Fibroblast of the aortic adventitia (primary cell): ENCODE results near the gene ST7. TPM values are rescaled to one million over a fixed set of nuclear protein-coding genes. Genes with fewer than 3 reads are reported as not detected.
"Not testable (repeated sequence)": the region's sequence is repeated elsewhere in the genome, so short reads cannot be mapped to it uniquely, and the experiment has no call there.

Experiments used
- DNase-seq: peaks from one replicate; pipeline ENCODE4 v3.0.0-alpha.2; 2010; ENCODE audit warnings: low read depth
- H3K4me3 ChIP-seq: 2 replicates; pipeline ENCODE4 v1.5.1; 2011; ENCODE audit warnings: low read depth, mild to moderate bottlenecking, control low read depth, low read length, moderate library complexity
- total RNA-seq: library from RNA; depleted of rRNA; stranded (reverse); fragments of >200 nt; gene quantifications from 2 replicates; pipeline ENCODE4 v1.2.3, GENCODE V29; 2012; ENCODE audit warnings: low replicate concordance
- TF ChIP-seq, protein P1 (sequence below): IDR thresholded peaks from 2 replicates; pipeline ENCODE4 v1.5.1; 2011; ENCODE audit warnings: mild to moderate bottlenecking, low read length, control low read depth, inconsistent platforms; ENCODE audit not compliant: insufficient read depth

ST7 gene
- total RNA-seq, 1 donor, result 22.7 TPM

DNA sequence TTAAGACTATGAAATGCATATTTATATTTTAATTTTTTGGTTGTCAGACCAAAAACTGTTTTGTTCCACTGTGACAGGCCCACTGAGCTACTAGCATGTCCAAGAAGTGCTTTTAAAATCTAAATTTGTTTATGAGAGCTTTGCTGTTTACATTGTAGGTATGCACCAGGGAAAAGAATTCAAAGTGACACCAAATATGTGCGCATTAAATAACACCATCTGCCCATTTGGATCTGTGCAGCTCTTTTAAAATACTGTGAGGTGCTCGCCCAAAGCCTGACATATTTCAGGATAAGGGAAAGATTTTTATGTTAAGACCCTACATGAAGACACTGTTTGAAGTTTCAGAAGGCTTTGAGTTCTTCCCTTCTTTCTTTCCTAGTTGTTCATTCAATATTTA, 162.9 kb downstream of the ST7 start:
- no peak for DNase-seq
- H3K4me3 ChIP-seq, result no peak overlapping the region
- TF ChIP-seq, protein P1, sequence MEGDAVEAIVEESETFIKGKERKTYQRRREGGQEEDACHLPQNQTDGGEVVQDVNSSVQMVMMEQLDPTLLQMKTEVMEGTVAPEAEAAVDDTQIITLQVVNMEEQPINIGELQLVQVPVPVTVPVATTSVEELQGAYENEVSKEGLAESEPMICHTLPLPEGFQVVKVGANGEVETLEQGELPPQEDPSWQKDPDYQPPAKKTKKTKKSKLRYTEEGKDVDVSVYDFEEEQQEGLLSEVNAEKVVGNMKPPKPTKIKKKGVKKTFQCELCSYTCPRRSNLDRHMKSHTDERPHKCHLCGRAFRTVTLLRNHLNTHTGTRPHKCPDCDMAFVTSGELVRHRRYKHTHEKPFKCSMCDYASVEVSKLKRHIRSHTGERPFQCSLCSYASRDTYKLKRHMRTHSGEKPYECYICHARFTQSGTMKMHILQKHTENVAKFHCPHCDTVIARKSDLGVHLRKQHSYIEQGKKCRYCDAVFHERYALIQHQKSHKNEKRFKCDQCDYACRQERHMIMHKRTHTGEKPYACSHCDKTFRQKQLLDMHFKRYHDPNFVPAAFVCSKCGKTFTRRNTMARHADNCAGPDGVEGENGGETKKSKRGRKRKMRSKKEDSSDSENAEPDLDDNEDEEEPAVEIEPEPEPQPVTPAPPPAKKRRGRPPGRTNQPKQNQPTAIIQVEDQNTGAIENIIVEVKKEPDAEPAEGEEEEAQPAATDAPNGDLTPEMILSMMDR, result no peak

DNA sequence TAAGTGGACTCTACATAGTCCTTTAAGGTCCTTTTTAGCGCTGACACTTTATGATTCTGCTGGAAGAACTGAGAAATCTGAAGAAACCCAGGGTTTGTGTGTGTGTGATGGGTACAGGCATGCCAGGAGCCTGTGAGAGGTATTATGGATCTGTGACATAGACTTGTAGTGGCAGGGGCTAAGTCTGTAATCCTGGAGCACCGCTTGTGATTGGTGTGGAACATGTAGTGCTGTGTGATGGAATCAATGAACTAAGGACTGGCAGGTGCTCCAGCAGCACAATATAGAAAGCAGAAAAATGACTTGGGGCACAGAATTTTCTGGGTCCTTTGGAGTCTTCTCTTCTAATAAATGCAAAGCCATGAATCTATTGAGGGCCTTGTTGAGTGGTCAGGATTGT, 163.9 kb downstream of the ST7 start:
- TF ChIP-seq, protein P1, result no peak
- H3K4me3 ChIP-seq, result no peak overlapping the region
- DNase-seq, result no peak

DNA sequence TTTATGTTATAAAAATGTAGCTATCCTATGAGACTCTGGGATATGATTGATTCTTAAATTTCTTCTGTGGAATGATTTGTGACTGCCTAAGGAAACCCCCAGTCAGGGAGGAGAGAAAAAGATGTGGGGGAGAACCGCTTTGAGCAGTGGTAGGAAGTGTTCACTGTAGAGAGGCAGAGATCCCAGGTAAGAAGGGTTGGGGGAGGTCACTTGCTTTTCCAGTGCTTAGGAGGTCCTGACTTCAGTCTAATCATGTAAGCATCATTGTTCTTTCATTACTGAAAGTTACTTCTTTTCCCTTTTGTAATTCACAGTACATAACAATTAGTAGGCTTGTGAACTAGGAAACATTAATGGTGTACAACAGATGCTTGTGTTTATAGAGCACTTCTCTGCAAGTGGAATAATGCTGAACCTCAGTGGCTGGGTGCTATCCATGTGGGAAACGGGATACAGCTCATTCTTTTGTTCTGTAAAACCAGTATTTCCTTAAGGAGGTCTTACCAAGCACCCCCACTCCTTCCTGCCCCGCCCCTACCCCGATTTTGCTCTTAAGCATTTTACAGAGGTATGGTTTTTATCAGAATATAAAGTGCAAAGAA, 165.4 kb downstream of the ST7 start:
- no peak for DNase-seq
- TF ChIP-seq, protein P1, result no peak
- H3K4me3 ChIP-seq, result no peak overlapping the region

DNA sequence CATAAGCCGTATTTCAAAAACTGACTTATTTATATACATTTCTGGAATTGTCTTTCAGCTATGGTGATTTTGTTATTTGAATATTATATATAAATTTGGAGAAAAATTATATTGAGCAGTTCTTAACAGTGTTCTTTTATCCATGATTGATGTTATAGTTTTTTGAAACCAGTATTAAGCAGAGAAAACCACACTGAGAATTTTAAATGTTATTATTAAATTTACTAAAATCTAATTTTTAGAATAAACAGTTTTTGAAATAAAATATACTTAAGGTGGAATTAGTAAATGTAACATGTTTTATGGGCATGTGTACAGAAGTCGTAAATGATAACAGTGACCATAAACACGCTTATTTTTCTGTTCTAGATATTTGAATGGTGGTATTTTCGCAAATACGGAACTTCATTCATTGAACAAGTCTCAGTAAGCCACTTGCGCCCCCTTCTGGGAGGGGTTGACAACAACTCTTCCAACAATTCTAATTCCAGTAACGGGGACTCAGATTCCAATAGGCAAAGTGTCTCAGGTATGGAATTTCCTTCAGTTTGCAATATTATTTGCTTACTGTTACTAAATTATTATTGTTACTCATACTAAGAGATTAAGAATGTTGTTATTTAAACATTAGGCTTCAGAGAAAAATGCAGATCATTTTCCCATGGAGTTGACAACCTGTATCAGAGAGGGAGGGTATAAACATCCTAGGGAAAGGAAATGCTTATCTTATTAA, 166.1 kb downstream of the ST7 start:
- TF ChIP-seq, protein P1, result peak; percentile 84
- peak; percentile 86 for DNase-seq

DNA sequence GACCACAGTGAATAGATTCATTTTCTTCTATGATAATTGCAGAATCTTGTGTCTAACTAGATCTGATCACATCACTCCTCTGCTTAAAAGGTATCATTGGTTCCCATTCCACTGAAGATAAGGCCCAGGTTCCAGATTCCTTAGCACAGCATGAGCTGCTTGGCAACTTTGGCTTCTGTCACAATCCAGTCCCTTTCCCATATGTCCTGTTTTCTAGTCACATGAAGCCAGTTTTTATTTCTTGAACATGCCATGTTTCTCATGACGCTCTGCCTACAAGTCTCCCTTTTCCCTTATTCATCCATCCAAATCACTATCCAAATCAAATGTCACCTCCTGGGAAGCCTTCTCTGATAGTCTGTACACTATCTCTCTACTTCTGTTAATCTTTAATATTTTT, 167.0 kb downstream of the ST7 start:
- not testable (repeated sequence) for DNase-seq, H3K4me3 ChIP-seq

More for the DNA sequence above, 166.1 kb downstream of the ST7 start:
- H3K4me3 ChIP-seq, result no peak overlapping the region

DNA sequence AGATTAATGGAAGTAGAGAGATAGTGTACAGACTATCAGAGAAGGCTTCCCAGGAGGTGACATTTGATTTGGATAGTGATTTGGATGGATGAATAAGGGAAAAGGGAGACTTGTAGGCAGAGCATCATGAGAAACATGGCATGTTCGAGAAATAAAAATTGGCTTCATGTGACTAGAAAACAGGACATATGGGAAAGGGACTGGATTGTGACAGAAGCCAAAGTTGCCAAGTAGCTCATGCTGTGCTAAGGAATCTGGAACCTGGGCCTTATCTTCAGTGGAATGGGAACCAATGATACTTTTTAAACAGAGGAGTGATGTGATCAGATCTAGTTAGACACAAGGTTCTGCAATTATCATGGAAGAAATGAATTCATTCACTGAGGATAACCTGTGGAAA, 168.7 kb downstream of the ST7 start:
- DNase-seq, H3K4me3 ChIP-seq: not testable (repeated sequence)

DNA sequence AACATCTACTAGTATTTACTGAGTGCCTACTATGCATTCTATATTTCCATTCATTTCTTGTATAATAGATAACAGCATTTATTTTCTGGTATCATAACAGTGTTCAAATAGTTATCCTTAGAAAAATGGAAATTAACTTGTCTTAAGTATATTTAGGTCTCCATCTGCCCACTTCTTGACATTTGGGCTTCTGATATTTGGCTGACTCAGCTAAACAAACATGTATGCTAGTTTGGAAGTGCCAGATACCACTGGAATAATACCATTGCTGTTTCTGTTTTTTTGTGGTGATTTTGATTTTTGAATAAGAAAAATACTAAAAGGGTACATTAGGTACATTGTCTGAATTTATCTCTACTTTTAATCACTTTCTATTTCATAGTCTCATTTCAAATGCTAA, 169.2 kb downstream of the ST7 start:
- DNase-seq, result no peak
- H3K4me3 ChIP-seq, result no peak overlapping the region
- TF ChIP-seq, protein P1, result no peak
